Tibial nerve (tissue), 4 donors: ENCODE data around the gene C16orf74.

Experiments used
- EP300 ChIP-seq, 2 donors: sonication (generic); formaldehyde crosslinking; IDR thresholded peaks; one replicate each; pipeline ENCODE4 v1.6.1; 2017; ENCODE audit warnings: antibody characterized with exemption in 2 of 2, mild to moderate bottlenecking in 1 of 2
- POLR2A ChIP-seq, 2 donors: fragments of 450-650 bp; IDR thresholded peaks; one replicate each; pipeline ENCODE4 v1.6.1; 2017; ENCODE audit warnings: antibody characterized with exemption in 2 of 2, mild to moderate bottlenecking in 2 of 2, moderate library complexity in 2 of 2
- TF ChIP-seq, protein P1 (sequence below), 5 experiments: fragments of 200-600 bp in 3 of 5; fragments of 450-650 bp in 2 of 5; sonication (generic) in 3 of 5; IDR thresholded peaks; one replicate each; pipeline ENCODE4 v1.5.1; 2016 to 2019; ENCODE audit warnings: antibody characterized with exemption in 5 of 5, mild to moderate bottlenecking in 3 of 5, moderate library complexity in 2 of 5

DNA sequence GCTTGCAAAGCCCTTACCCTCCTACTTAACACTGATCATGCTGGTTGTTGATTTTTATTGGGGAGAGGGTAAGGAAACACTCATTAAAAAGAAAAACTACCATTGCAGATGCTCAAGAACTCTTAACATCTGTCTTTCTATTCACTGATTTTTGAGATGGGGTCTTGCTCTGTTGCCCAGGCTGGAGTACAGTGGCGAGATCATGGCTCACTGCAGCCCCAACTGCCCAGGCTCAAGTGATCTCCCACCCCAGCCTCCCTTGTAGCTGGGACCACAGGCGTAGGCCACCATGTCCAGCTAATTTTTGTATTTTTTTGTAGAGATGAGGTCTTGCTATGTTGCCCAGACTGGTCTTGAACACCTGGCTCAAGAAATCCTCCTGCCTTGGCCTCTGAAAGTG lies 33.9 kb upstream of the C16orf74 start:
- TF ChIP-seq, protein P1, sequence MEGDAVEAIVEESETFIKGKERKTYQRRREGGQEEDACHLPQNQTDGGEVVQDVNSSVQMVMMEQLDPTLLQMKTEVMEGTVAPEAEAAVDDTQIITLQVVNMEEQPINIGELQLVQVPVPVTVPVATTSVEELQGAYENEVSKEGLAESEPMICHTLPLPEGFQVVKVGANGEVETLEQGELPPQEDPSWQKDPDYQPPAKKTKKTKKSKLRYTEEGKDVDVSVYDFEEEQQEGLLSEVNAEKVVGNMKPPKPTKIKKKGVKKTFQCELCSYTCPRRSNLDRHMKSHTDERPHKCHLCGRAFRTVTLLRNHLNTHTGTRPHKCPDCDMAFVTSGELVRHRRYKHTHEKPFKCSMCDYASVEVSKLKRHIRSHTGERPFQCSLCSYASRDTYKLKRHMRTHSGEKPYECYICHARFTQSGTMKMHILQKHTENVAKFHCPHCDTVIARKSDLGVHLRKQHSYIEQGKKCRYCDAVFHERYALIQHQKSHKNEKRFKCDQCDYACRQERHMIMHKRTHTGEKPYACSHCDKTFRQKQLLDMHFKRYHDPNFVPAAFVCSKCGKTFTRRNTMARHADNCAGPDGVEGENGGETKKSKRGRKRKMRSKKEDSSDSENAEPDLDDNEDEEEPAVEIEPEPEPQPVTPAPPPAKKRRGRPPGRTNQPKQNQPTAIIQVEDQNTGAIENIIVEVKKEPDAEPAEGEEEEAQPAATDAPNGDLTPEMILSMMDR (IDR thresholded peaks at IDR 0.05): no peak
- TF ChIP-seq POLR2A (IDR thresholded peaks at IDR 0.05) (no peak), EP300 (IDR thresholded peaks at IDR 0.05) (no peak)
